ENCODE results near the gene SAP25.

Gene SAP25

GRCh38 chr7:100603726-100604027 is 30.0 kb upstream of the SAP25 start:
- peak; percentile 13 for ATAC-seq
- peaks cover 11% of the 10 kb centered on the region for H3K27me3 Mint-ChIP-seq
- peak overlapping the region; percentile 83 to 96 for H3K4me3 Mint-ChIP-seq
- peak overlapping the region in 1 of 2 donors; percentile 92 for H3K27ac Mint-ChIP-seq
- no peak for DNase-seq
- peaks cover 26% of the 10 kb centered on the region for H3K4me1 Mint-ChIP-seq
- no peaks in the 10 kb centered on the region for H3K9me3 Mint-ChIP-seq

GRCh38 chr7:100602889-100603725 is 29.4 kb upstream of the SAP25 start:
- Mint-ChIP-seq H3K9me3 (no peaks in the 10 kb centered on the region), H3K27ac (no peak overlapping the region), H3K27me3 (peaks cover 11% of the 10 kb centered on the region), H3K4me1 (peaks cover 26% of the 10 kb centered on the region), H3K4me3 (peak overlapping the region; percentile 83 to 96)
- DNase-seq (no peak), ATAC-seq (no peak)

GRCh38 chr7:100600730-100601038 is 27.0 kb upstream of the SAP25 start:
- peaks cover 22% of the 10 kb centered on the region for H3K4me1 Mint-ChIP-seq
- no peak for ATAC-seq
- no peak overlapping the region for H3K27ac Mint-ChIP-seq
- H3K9me3 Mint-ChIP-seq, result no peaks in the 10 kb centered on the region
- no peak overlapping the region for H3K4me3 Mint-ChIP-seq
- DNase-seq, result no peak
- H3K27me3 Mint-ChIP-seq, result peaks cover 7% of the 10 kb centered on the region

GRCh38 chr7:100599911-100600729 is 26.4 kb upstream of the SAP25 start:
- Mint-ChIP-seq H3K9me3 (no peaks in the 10 kb centered on the region), H3K4me1 (peaks cover 16% of the 10 kb centered on the region), H3K27me3 (peaks cover 2% of the 10 kb centered on the region), H3K27ac (no peak overlapping the region), H3K4me3 (no peak overlapping the region)
- DNase-seq (no peak), ATAC-seq (no peak)

- H3K27ac Mint-ChIP-seq, result peak overlapping the region in 1 of 2 donors; percentile 26
- no peak overlapping the region for H3K4me3 Mint-ChIP-seq
- no peaks in the 10 kb centered on the region for H3K9me3 Mint-ChIP-seq
- ATAC-seq (no peak), DNase-seq (no peak)
- H3K27me3 Mint-ChIP-seq, result no peaks in the 10 kb centered on the region
- H3K4me1 Mint-ChIP-seq, result peaks cover 2% of the 10 kb centered on the region
Observed at GRCh38 chr7:100598425-100598824, 24.7 kb upstream of the SAP25 start.

GRCh38 chr7:100595188-100595587 is 21.5 kb upstream of the SAP25 start:
- Mint-ChIP-seq H3K27me3 (peaks cover 6% of the 10 kb centered on the region), H3K27ac (peak overlapping the region in 1 of 2 donors; percentile 54), H3K9me3 (no peaks in the 10 kb centered on the region), H3K4me3 (no peak overlapping the region), H3K4me1 (no peaks in the 10 kb centered on the region)
- DNase-seq (no peak), ATAC-seq (no peak)

- Mint-ChIP-seq H3K9me3 (no peaks in the 10 kb centered on the region), H3K27ac (no peak overlapping the region), H3K4me1 (peaks cover 5% of the 10 kb centered on the region), H3K4me3 (no peak overlapping the region), H3K27me3 (peaks cover 18% of the 10 kb centered on the region)
- DNase-seq (no peak), ATAC-seq (no peak)
Observed at GRCh38 chr7:100591596-100591995, 17.9 kb upstream of the SAP25 start.

GRCh38 chr7:100590077-100590737 is 16.5 kb upstream of the SAP25 start:
- Mint-ChIP-seq H3K27ac (no peak overlapping the region), H3K4me3 (no peak overlapping the region), H3K27me3 (peaks cover 18% of the 10 kb centered on the region), H3K9me3 (no peaks in the 10 kb centered on the region), H3K4me1 (peaks cover 9% of the 10 kb centered on the region)
- no peak for ATAC-seq
- no peak for DNase-seq

- ATAC-seq (no peak), DNase-seq (no peak)
- Mint-ChIP-seq H3K27me3 (peaks cover 18% of the 10 kb centered on the region), H3K9me3 (no peaks in the 10 kb centered on the region), H3K4me3 (no peak overlapping the region), H3K4me1 (peaks cover 16% of the 10 kb centered on the region), H3K27ac (no peak overlapping the region)
Observed at GRCh38 chr7:100589341-100589947, 15.7 kb upstream of the SAP25 start.

- DNase-seq (no peak), ATAC-seq (no peak)
- H3K4me1 Mint-ChIP-seq, result peaks cover 23% of the 10 kb centered on the region
- H3K27me3 Mint-ChIP-seq, result peaks cover 18% of the 10 kb centered on the region
- H3K27ac Mint-ChIP-seq, result no peak overlapping the region
- peak overlapping the region in 1 of 2 donors; percentile 24 for H3K4me3 Mint-ChIP-seq
- no peaks in the 10 kb centered on the region for H3K9me3 Mint-ChIP-seq
Observed at GRCh38 chr7:100588438-100588837, 14.7 kb upstream of the SAP25 start.

GRCh38 chr7:100586266-100587025 is 12.7 kb upstream of the SAP25 start, which contains the start of gene FBXO24:
FBXO24 (plus strand) TSS chr7:100586328; CDS start chr7:100586626, 298 bp downstream.
- Mint-ChIP-seq H3K9me3 (no peaks in the 10 kb centered on the region), H3K4me3 (peak within 1 kb of the TSS; percentile 91 to 95), H3K27me3 (peaks cover 18% of the 10 kb centered on the region), H3K4me1 (peaks cover 37% of the 10 kb centered on the region), H3K27ac (peak within 1 kb of the TSS; percentile 91 to 96)
- DNase-seq, result peak; percentile 98 to 100
- peak; percentile 88 for ATAC-seq

- peak within 1 kb of the TSS; percentile 91 to 96 for H3K27ac Mint-ChIP-seq
- no peaks in the 10 kb centered on the region for H3K9me3 Mint-ChIP-seq
- peaks cover 17% of the 10 kb centered on the region for H3K27me3 Mint-ChIP-seq
- peak within 1 kb of the TSS; percentile 91 to 95 for H3K4me3 Mint-ChIP-seq
- ATAC-seq (peak; percentile 30), DNase-seq (peak in 1 of 2 donors; percentile 23)
- H3K4me1 Mint-ChIP-seq, result peaks cover 37% of the 10 kb centered on the region
Observed at GRCh38 chr7:100585511-100586265, 12.0 kb upstream of the SAP25 start, which contains the start of gene LRCH4. LRCH4 (minus strand) TSS chr7:100586129; CDS start chr7:100586100, 29 bp downstream.

- Mint-ChIP-seq H3K27ac (peak overlapping the region; percentile 91 to 96), H3K27me3 (peaks cover 9% of the 10 kb centered on the region), H3K9me3 (no peaks in the 10 kb centered on the region), H3K4me3 (peak overlapping the region; percentile 91 to 95), H3K4me1 (peaks cover 37% of the 10 kb centered on the region)
- ATAC-seq (no peak), DNase-seq (no peak)
Observed at GRCh38 chr7:100584683-100585510, 11.2 kb upstream of the SAP25 start.
